GM13977 (cell line): Measurements from ENCODE around the gene GARNL3.

Source experiments
- DNase-seq: peaks from one replicate; pipeline ENCODE4 v3.0.0; 2012; ENCODE audit warnings: low spot score
- in situ Hi-C: fragments of 300-500 bp; cut with MboI; formaldehyde crosslinking; loops from one replicate; pipeline ENCODE4 v1.12.0; 2022; ENCODE audit warnings: low sequenced_read_pairs, low pct_unique_long_range_greater_than_20kb, mixed read lengths, inconsistent platforms; ENCODE audit not compliant: unreplicated experiment
- TF ChIP-seq, protein P1 (sequence below): IDR thresholded peaks from 2 replicates; pipeline ENCODE4 v1.5.1; 2012; ENCODE audit warnings: mild to moderate bottlenecking, control low read depth; ENCODE audit not compliant: insufficient read depth; ENCODE audit errors: extremely low read depth, missing control alignments

Gene GARNL3

GRCh38 chr9:127360250-127360649 lies 95.7 kb downstream of the GARNL3 start:
- in situ Hi-C loops: no loop called here
- no peak for DNase-seq
- TF ChIP-seq, protein P1, sequence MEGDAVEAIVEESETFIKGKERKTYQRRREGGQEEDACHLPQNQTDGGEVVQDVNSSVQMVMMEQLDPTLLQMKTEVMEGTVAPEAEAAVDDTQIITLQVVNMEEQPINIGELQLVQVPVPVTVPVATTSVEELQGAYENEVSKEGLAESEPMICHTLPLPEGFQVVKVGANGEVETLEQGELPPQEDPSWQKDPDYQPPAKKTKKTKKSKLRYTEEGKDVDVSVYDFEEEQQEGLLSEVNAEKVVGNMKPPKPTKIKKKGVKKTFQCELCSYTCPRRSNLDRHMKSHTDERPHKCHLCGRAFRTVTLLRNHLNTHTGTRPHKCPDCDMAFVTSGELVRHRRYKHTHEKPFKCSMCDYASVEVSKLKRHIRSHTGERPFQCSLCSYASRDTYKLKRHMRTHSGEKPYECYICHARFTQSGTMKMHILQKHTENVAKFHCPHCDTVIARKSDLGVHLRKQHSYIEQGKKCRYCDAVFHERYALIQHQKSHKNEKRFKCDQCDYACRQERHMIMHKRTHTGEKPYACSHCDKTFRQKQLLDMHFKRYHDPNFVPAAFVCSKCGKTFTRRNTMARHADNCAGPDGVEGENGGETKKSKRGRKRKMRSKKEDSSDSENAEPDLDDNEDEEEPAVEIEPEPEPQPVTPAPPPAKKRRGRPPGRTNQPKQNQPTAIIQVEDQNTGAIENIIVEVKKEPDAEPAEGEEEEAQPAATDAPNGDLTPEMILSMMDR: no peak

DNA sequence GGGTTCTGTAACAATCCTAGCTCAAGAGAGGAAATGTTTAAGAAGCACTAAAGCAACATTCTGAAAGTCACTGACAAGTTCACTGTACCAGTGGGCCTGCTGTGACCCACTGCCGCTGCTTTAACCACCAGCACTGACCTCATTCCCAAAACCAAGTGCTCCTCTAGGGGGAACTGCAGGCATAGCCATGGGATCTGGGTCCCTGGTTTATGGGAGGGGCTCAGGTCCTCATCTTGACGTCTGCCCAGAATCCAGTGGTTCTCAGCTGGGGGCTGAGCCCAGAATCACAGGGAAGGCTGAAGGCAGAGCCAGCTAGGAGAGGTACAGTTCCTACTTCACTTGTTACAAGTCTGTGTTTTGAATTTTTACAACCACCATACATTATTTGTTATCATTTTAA lies 96.3 kb downstream of the GARNL3 start:
- in situ Hi-C loops: no loop called here

GRCh38 chr9:127361561-127361960 lies 97.0 kb downstream of the GARNL3 start:
- no peak for DNase-seq
- TF ChIP-seq, protein P1: no peak
- in situ Hi-C loops: no loop called here

More for the DNA sequence above, 96.3 kb downstream of the GARNL3 start:
- TF ChIP-seq, protein P1: no peak
- DNase-seq: no peak

DNA sequence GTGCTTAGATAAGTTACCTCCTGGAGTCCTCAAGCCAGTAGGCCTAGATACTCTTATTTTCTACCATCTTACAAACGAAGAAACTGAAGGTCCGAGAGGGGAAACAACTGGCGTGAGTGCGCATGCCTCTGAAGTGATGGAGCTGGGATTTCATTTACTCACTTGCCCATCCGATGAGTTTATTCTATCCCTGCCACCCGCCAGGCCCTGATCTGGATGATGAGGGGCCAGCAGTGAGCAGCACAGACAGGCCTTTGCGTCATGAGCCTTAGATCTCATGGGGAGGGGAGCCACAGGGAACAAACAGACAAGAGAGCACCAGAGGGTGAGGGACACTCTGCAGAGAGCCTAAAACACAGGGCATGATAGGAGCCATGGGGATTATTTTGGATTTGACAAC lies 98.3 kb downstream of the GARNL3 start:
- TF ChIP-seq, protein P1: no peak
- DNase-seq: no peak
- in situ Hi-C loops: no loop called here

- in situ Hi-C loops: no loop called here
- no peak for DNase-seq
Measured at GRCh38 chr9:127365461-127365860, 100.9 kb downstream of the GARNL3 start.

DNA sequence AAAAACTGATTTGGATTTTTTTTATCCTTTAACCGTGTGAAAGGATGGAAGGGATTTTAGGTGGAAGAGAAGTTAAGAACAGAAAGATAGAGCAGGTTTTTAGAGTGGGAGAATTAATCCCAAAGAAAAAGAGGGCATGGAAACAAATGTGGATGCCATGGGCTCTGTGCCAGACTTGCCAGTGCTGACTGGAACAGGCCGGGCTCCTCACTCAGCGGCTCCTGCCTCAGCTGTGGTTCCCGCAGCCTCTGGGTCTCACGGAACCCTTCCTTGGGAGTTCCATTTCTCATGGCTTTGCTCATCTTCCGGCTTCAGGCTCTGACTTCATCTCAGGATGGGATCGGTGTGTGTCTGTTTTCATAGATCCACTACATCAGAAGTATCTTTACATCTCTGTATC lies 102.0 kb downstream of the GARNL3 start:
- in situ Hi-C loops: no loop called here
- TF ChIP-seq, protein P1: no peak
- no peak for DNase-seq

More at GRCh38 chr9:127365461-127365860, 100.9 kb downstream of the GARNL3 start:
- TF ChIP-seq, protein P1: no peak
